Mammary microvascular endothelial cell (primary cell): ENCODE measurements around the gene PTTG1IP. TPM values are rescaled to one million over a fixed set of nuclear protein-coding genes. Genes with fewer than 3 reads are reported as not detected.

Experiments used
- total RNA-seq: library from RNA; depleted of rRNA; stranded (reverse); fragments of >200 nt; gene quantifications from 2 replicates; pipeline ENCODE4 v1.2.3, GENCODE V29; 2015

Gene PTTG1IP
- 367 and 382 TPM in 2 replicates for total RNA-seq

GRCh38 chr21:44873356-44874239 is at the start of gene PTTG1IP:
PTTG1IP (minus strand) TSS chr21:44873690; CDS start chr21:44873616, 74 bp downstream.

GRCh38 chr21:44920694-44921604 is 47.5 kb upstream of the PTTG1IP start, which contains the start of gene ITGB2:
ITGB2 (minus strand) TSS chr21:44920899; CDS start chr21:44910782, 10,117 bp downstream.

DNA sequence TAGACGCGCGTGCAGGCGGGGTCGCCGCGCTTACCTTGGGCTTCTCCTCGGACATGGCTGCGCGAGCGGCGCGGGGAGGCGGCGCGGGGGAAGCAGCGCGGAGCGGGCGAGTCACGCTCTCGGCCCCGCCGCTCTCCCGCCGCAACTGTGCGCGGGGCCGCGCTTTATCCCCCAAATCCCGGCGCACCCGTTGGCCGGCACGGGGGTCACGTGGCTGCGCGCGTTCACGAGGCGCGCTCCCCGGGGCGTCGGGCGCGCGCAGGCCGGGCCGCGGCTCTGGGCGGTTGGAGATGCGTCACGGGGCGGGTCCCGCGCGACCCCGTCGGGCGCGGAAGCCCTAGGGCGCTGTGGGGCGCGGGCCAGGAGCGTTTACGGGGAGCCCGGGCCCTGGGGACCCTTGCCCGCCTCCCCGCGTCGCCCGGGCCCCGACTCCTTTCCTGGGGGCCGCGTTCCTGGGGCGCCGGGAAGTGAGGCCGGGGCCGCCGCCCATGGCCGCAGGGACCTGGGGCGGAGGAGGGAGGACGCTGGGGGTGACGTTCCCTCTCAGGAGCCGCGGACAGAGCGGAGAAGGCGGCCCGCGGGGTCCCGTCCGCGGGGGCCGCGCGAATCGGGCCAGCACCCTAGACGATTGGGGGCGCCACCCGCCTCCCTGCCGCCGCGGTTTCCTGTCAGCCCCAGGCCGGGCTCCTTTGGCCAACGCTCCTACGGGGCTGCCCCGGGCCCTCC is 55.4 kb downstream of the PTTG1IP start, which contains the start of gene SUMO3:
SUMO3 (minus strand) TSS at position 149 of the 726 bp plus-strand sequence; CDS start at position 55, 94 bp downstream.

DNA sequence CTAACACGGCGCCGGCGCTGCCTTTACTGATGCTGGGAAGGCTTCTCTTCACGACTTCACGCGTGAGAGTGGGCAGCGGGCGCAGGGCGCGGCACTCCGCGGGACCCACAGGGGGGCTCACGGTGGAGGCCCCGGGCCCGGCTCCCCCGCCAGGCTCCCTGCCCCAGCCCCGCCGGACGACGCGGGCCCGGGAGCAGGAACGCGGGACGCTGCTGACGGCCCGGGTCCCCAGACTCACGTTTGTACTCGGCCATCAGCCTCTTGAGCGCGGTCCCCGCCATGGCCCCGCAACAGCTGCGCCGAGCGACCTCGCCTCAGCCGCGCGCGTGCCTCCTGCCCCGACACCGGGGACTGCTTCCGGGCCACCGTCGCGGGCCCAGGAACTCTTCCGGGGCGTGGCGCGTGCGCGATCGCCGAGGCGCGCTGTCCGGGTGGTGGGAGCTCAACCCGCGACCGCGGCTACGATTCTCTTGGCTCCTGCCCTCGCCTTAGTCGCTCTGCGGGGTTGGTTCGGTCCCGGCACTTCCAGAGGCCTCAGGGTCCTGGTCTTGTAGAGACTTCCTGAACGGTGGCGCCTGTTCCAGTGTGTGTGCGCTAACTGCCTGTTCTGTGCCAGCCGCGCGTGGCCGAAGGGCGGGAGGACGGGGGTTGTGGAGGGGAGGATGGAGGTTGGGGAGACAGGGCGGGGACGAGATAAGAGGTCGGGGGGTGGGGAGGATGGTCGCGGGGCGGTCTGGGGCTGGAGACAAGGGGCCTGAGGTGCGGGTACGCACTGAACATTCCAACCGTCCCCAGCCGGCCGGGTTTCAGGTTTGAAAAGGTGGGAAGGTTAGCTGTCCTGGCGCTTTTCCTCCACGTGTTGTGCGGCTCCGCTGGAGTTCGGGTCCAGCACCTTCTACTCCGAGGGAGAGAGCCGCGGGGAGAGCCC is 71.8 kb downstream of the PTTG1IP start, which contains the start of gene UBE2G2:
UBE2G2 (minus strand) TSS at position 353 of the 928 bp plus-strand sequence; CDS start at position 281, 72 bp downstream.

Other genes starting within 250 kb of the PTTG1IP start
- not detected in 2 replicates for gene KRTAP10-9, start 246.6 kb downstream of the PTTG1IP start, total RNA-seq
- gene KRTAP10-10, start 236.3 kb downstream of the PTTG1IP start, total RNA-seq, result not detected in 2 replicates
- not detected in 2 replicates for gene KRTAP10-11, start 227.3 kb downstream of the PTTG1IP start, total RNA-seq
- not detected in 2 replicates for gene KRTAP12-4, start 219.0 kb downstream of the PTTG1IP start, total RNA-seq
- not detected in 2 replicates for gene KRTAP12-3, start 215.8 kb downstream of the PTTG1IP start, total RNA-seq
- not detected in 2 replicates for gene KRTAP12-2, start 206.8 kb downstream of the PTTG1IP start, total RNA-seq
- gene KRTAP12-1, start 191.5 kb downstream of the PTTG1IP start, total RNA-seq, result not detected in 2 replicates
- not detected in 2 replicates for gene KRTAP10-12, start 176.5 kb downstream of the PTTG1IP start, total RNA-seq
- gene TSPEAR, start 162.1 kb downstream of the PTTG1IP start, total RNA-seq, result 0.10 TPM in 1 of 2 replicates, not detected in the other
- 51.2 and 56.7 TPM in 2 replicates for gene UBE2G2, start 71.9 kb downstream of the PTTG1IP start, total RNA-seq
- 98.6 and 106 TPM in 2 replicates for gene SUMO3, start 55.6 kb downstream of the PTTG1IP start, total RNA-seq
- gene ITGB2, start 47.2 kb upstream of the PTTG1IP start, total RNA-seq, result not detected in 2 replicates
- 29.5 and 34.4 TPM in 2 replicates for gene SLX9, start 66.3 kb upstream of the PTTG1IP start, total RNA-seq
- gene ADARB1, start 200.9 kb upstream of the PTTG1IP start, total RNA-seq, result 29.0 and 30.4 TPM in 2 replicates